Astrocyte (in vitro differentiated cells and primary cell): ENCODE measurements around the gene IGF2R. TPM values are rescaled to one million over a fixed set of nuclear protein-coding genes. Genes with fewer than 3 reads are reported as not detected.
A peak's percentile ranks its signal among the peaks of the same experiment; 100 is the strongest.

Experiments
- DNase-seq: peaks from one replicate; pipeline ENCODE4 v3.0.0-alpha.2; 2010; ENCODE audit warnings: low read depth
- FAIRE-seq: peaks from 2 replicates; lab custom pipeline; 2011; peaks lifted over from hg19 to GRCh38; lab: Jason Lieb, UNC
- H2AFZ ChIP-seq: 2 replicates; pipeline ENCODE4 v1.6.0; 2012; ENCODE audit warnings: low read depth, low read length, inconsistent platforms
- H3K27ac ChIP-seq: 2 replicates; pipeline ENCODE4 v1.5.1; 2011; ENCODE audit warnings: low read depth, low read length, inconsistent platforms
- H3K27me3 ChIP-seq: 2 replicates; pipeline ENCODE4 v1.6.0; 2011; ENCODE audit warnings: low read length, inconsistent platforms; ENCODE audit not compliant: insufficient read depth
- H3K36me3 ChIP-seq: 2 replicates; pipeline ENCODE4 v1.5.1; 2011; ENCODE audit warnings: low read length, inconsistent platforms; ENCODE audit not compliant: insufficient read depth
- H3K4me1 ChIP-seq: 2 replicates; pipeline ENCODE4 v1.5.1; 2011; ENCODE audit warnings: low read length, inconsistent platforms; ENCODE audit not compliant: insufficient read depth
- H3K4me2 ChIP-seq: 2 replicates; pipeline ENCODE4 v1.6.0; 2012; ENCODE audit warnings: low read length, inconsistent platforms
- H3K4me3 ChIP-seq: 2 replicates; pipeline ENCODE4 v1.5.1; 2011; ENCODE audit warnings: low read depth, mild to moderate bottlenecking, low read length, inconsistent platforms; ENCODE audit not compliant: insufficient read depth
- H3K79me2 ChIP-seq: 2 replicates; pipeline ENCODE4 v1.6.0; 2012; ENCODE audit warnings: mild to moderate bottlenecking, low read length, inconsistent platforms; ENCODE audit not compliant: insufficient read depth
- H3K9ac ChIP-seq: 2 replicates; pipeline ENCODE4 v1.6.0; 2012; ENCODE audit warnings: mild to moderate bottlenecking, low read length, inconsistent platforms
- H3K9me3 ChIP-seq: 2 replicates; pipeline ENCODE4 v1.5.1; 2012; ENCODE audit warnings: low read depth, mild to moderate bottlenecking, low read length, inconsistent platforms; ENCODE audit not compliant: insufficient read depth
- H4K20me1 ChIP-seq: 2 replicates; pipeline ENCODE4 v1.6.0; 2012; ENCODE audit warnings: low read length, inconsistent platforms; ENCODE audit not compliant: insufficient read depth
- H3K27ac Mint-ChIP-seq: one replicate; pipeline ENCODE4 v1.8.0; 2021; ENCODE audit warnings: mild to moderate bottlenecking, mixed read lengths; ENCODE audit not compliant: unreplicated experiment
- H3K27me3 Mint-ChIP-seq: one replicate; pipeline ENCODE4 v1.8.0; 2021; ENCODE audit warnings: low read depth, mixed read lengths; ENCODE audit not compliant: unreplicated experiment
- H3K36me3 Mint-ChIP-seq: one replicate; pipeline ENCODE4 v1.8.0; 2021; ENCODE audit warnings: low read depth, mixed read lengths; ENCODE audit not compliant: unreplicated experiment
- H3K4me1 Mint-ChIP-seq: one replicate; pipeline ENCODE4 v1.8.0; 2021; ENCODE audit warnings: low read depth, mixed read lengths; ENCODE audit not compliant: unreplicated experiment
- H3K4me3 Mint-ChIP-seq: one replicate; pipeline ENCODE4 v1.8.0; 2021; ENCODE audit warnings: mild to moderate bottlenecking, moderate library complexity, mixed read lengths; ENCODE audit not compliant: unreplicated experiment
- H3K9me3 Mint-ChIP-seq: one replicate; pipeline ENCODE4 v1.8.0; 2021; ENCODE audit warnings: mild to moderate bottlenecking, mixed read lengths; ENCODE audit not compliant: unreplicated experiment
- CTCF ChIP-seq: IDR thresholded peaks from 2 replicates; pipeline ENCODE4 v1.5.1; 2011; ENCODE audit warnings: low read depth, mild to moderate bottlenecking, inconsistent platforms, low read length, moderate library complexity; ENCODE audit not compliant: insufficient read depth
- EZH2 ChIP-seq: IDR thresholded peaks from 2 replicates; pipeline ENCODE4 v1.6.1; 2012; ENCODE audit warnings: mild to moderate bottlenecking, low read length, inconsistent platforms; ENCODE audit not compliant: insufficient read depth
- total RNA-seq: library from RNA; stranded (reverse); gene quantifications from 2 replicates; pipeline ENCODE4 v1.2.1, GENCODE V29; 2021

Gene IGF2R
- total RNA-seq, 1 donor from 2014 or later: 173 TPM

DNA sequence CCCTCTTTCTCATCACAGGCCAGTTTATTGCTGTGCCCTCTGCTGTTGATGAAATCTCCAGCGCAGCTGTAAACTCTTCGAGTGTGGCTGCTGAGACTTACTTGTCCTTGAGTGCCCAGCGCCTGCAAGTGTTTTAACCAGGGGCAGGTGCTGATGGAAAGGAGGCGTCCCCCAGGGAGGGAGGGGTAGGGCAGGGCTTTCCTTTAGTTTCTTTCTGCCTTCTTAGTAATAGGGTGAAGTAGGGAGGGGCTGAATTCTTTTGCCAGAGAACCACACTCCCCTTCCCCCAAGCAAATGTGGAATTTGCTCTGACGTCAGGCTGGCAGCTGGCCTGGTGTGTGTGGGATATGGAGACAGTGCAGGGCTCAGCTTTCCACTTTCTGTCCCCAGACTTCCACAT is 61.2 kb downstream of the IGF2R start:
- peak; percentile 96 for DNase-seq
- Histone ChIP-seq H3K4me1 (peaks cover 21% of the 10 kb centered on the region), H3K9ac (peak overlapping the region; percentile 64), H4K20me1 (peaks cover 4% of the 10 kb centered on the region), H3K79me2 (peaks cover under 1% of the 10 kb centered on the region), H3K36me3 (peaks cover 27% of the 10 kb centered on the region), H3K4me2 (peak overlapping the region; percentile 78), H3K4me3 (no peak overlapping the region), H3K27me3 (no peaks in the 10 kb centered on the region), H2AFZ (no peak overlapping the region), H3K9me3 (no peaks in the 10 kb centered on the region), H3K27ac (peak overlapping the region; percentile 76)
- FAIRE-seq: peak; percentile 84
- H3K27ac Mint-ChIP-seq: peak overlapping the region; percentile 98
- peaks cover 12% of the 10 kb centered on the region for H3K36me3 Mint-ChIP-seq
- peaks cover 34% of the 10 kb centered on the region for H3K4me1 Mint-ChIP-seq
- H3K9me3 Mint-ChIP-seq: no peaks in the 10 kb centered on the region
- H3K4me3 Mint-ChIP-seq: peak overlapping the region; percentile 34
- TF ChIP-seq EZH2 (no peak), CTCF (no peak)
- H3K27me3 Mint-ChIP-seq: no peaks in the 10 kb centered on the region

- Histone ChIP-seq H3K9ac (no peak overlapping the region), H3K27me3 (no peaks in the 10 kb centered on the region), H3K4me1 (peaks cover 25% of the 10 kb centered on the region), H3K36me3 (peaks cover 20% of the 10 kb centered on the region), H3K4me2 (no peak overlapping the region), H3K27ac (peak overlapping the region; percentile 76), H3K4me3 (no peak overlapping the region), H2AFZ (no peak overlapping the region), H3K9me3 (no peaks in the 10 kb centered on the region), H3K79me2 (peaks cover 3% of the 10 kb centered on the region), H4K20me1 (peaks cover 4% of the 10 kb centered on the region)
- H3K36me3 Mint-ChIP-seq: peaks cover 21% of the 10 kb centered on the region
- FAIRE-seq: no peak
- peak overlapping the region; percentile 98 for H3K27ac Mint-ChIP-seq
- no peaks in the 10 kb centered on the region for H3K9me3 Mint-ChIP-seq
- TF ChIP-seq CTCF: no peak
- TF ChIP-seq EZH2: no peak
- DNase-seq: peak; percentile 42
- H3K4me1 Mint-ChIP-seq: peaks cover 34% of the 10 kb centered on the region
- no peak overlapping the region for H3K4me3 Mint-ChIP-seq
- H3K27me3 Mint-ChIP-seq: no peaks in the 10 kb centered on the region
Measured at GRCh38 chr6:160031442-160031841, 62.6 kb downstream of the IGF2R start.

GRCh38 chr6:160031871-160032270 is 63.0 kb downstream of the IGF2R start:
- H3K9me3 Mint-ChIP-seq: no peaks in the 10 kb centered on the region
- no peak overlapping the region for H3K4me3 Mint-ChIP-seq
- no peak overlapping the region for H3K4me2 ChIP-seq
- TF ChIP-seq CTCF: no peak
- TF ChIP-seq EZH2: no peak
- H3K4me1 ChIP-seq: peaks cover 28% of the 10 kb centered on the region
- no peak overlapping the region for H3K27ac ChIP-seq
- H2AFZ ChIP-seq: no peak overlapping the region
- peak overlapping the region; percentile 98 for H3K27ac Mint-ChIP-seq
- H3K79me2 ChIP-seq: peaks cover 3% of the 10 kb centered on the region
- peaks cover 34% of the 10 kb centered on the region for H3K4me1 Mint-ChIP-seq
- H3K27me3 ChIP-seq: no peaks in the 10 kb centered on the region
- H3K9me3 ChIP-seq: no peaks in the 10 kb centered on the region
- H3K36me3 ChIP-seq: peaks cover 17% of the 10 kb centered on the region
- H3K9ac ChIP-seq: no peak overlapping the region
- FAIRE-seq (no peak), DNase-seq (no peak)
- H3K27me3 Mint-ChIP-seq: no peaks in the 10 kb centered on the region
- peaks cover 4% of the 10 kb centered on the region for H4K20me1 ChIP-seq
- peaks cover 22% of the 10 kb centered on the region for H3K36me3 Mint-ChIP-seq
- H3K4me3 ChIP-seq: no peak overlapping the region
